ENCODE results near the gene CD4.
"Not testable (repeated sequence)": the region's sequence is repeated elsewhere in the genome, so short reads cannot be mapped to it uniquely, and the experiment has no call there.

Gene CD4

GRCh38 chr12:6788972-6789924 is at the start of gene CD4:
Gene CD4, plus strand, starts transcription at chr12:6789528. Its CDS starts 10,611 bp downstream, at chr12:6800139.
- no peak for DNase-seq (ENCODE audit: low read depth)

GRCh38 chr12:6742080-6742479 is 47.2 kb upstream of the CD4 start:
- not testable (repeated sequence) for DNase-seq (ENCODE audit: low read depth)

GRCh38 chr12:6742834-6743233 is 46.5 kb upstream of the CD4 start:
- no peak for DNase-seq (ENCODE audit: low read depth)

- not testable (repeated sequence) for DNase-seq (ENCODE audit: low read depth)
These were observed 46.0 kb upstream of the CD4 start for GRCh38 chr12:6743300-6743699.

- DNase-seq (ENCODE audit: low read depth), result no peak
These were observed 43.4 kb upstream of the CD4 start for GRCh38 chr12:6745741-6746525.

GRCh38 chr12:6747216-6747615 is 42.1 kb upstream of the CD4 start:
- DNase-seq (ENCODE audit: low read depth), result no peak

- no peak for DNase-seq (ENCODE audit: low read depth)
These were observed 40.6 kb upstream of the CD4 start for GRCh38 chr12:6748761-6749160.

GRCh38 chr12:6750506-6750905 is 38.8 kb upstream of the CD4 start:
- no peak for DNase-seq (ENCODE audit: low read depth)

- DNase-seq (ENCODE audit: low read depth), result no peak
These were observed 37.6 kb upstream of the CD4 start for GRCh38 chr12:6751767-6752166.

- DNase-seq (ENCODE audit: low read depth), result peak; percentile 57
These were observed 37.0 kb upstream of the CD4 start for GRCh38 chr12:6752167-6752920.

- peak; percentile 99 for DNase-seq (ENCODE audit: low read depth)
These were observed 36.2 kb upstream of the CD4 start, which contains the start of gene MLF2 for GRCh38 chr12:6752921-6753771. Gene MLF2, minus strand, starts transcription at chr12:6753141. Its CDS starts 807 bp downstream, at chr12:6752334.

- no peak for DNase-seq (ENCODE audit: low read depth)
These were observed 35.5 kb upstream of the CD4 start for GRCh38 chr12:6753772-6754356.

- no peak for DNase-seq (ENCODE audit: low read depth)
These were observed 34.9 kb upstream of the CD4 start for GRCh38 chr12:6754411-6754810.

GRCh38 chr12:6757028-6757690 is 32.2 kb upstream of the CD4 start:
- no peak for DNase-seq (ENCODE audit: low read depth)

- no peak for DNase-seq (ENCODE audit: low read depth)
These were observed 30.7 kb upstream of the CD4 start for GRCh38 chr12:6758506-6759095.

- DNase-seq (ENCODE audit: low read depth), result no peak
These were observed 29.6 kb upstream of the CD4 start for GRCh38 chr12:6759741-6760140.

GRCh38 chr12:6763380-6763779 is 25.9 kb upstream of the CD4 start:
- DNase-seq (ENCODE audit: low read depth), result no peak

- peak; percentile 98 for DNase-seq (ENCODE audit: low read depth)
These were observed 25.1 kb upstream of the CD4 start for GRCh38 chr12:6764011-6764828.

All from iris pigment epithelial cell (primary cell).